Fibroblast of the aortic adventitia (primary cell): Measurements from ENCODE around the gene IGF2R. TPM values are rescaled to one million over a fixed set of nuclear protein-coding genes. Genes with fewer than 3 reads are reported as not detected.

ENCODE experiments used
- DNase-seq: peaks from one replicate; pipeline ENCODE4 v3.0.0-alpha.2; 2010; ENCODE audit warnings: low read depth
- H3K4me3 ChIP-seq: 2 replicates; pipeline ENCODE4 v1.5.1; 2011; ENCODE audit warnings: low read depth, mild to moderate bottlenecking, control low read depth, low read length, moderate library complexity
- total RNA-seq: library from RNA; depleted of rRNA; stranded (reverse); fragments of >200 nt; gene quantifications from 2 replicates; pipeline ENCODE4 v1.2.3, GENCODE V29; 2012; ENCODE audit warnings: low replicate concordance
- TF ChIP-seq, protein P1 (sequence below): IDR thresholded peaks from 2 replicates; pipeline ENCODE4 v1.5.1; 2011; ENCODE audit warnings: mild to moderate bottlenecking, low read length, control low read depth, inconsistent platforms; ENCODE audit not compliant: insufficient read depth

IGF2R gene
- total RNA-seq, 1 donor = 112 TPM

DNA sequence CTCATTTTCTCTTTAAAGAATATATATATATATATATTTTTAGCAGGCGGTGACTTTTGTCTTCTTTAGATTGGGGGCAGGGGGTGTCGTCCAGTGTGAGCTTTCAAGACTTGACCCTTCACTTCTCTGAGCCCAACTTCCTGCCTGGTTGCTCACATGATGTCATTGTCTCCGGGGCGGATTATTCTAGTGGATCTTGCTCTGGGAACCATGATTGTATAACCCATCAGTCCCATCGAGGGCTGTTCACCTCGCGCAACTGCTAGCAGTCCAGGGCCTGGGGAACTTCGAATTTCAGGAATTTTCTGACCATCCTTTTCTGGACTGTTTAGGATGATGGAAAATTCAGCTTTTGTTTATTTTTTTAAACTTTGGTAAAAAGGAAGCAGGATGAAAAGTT, 1.0 kb downstream of the IGF2R start:
- DNase-seq = peak; percentile 81
- H3K4me3 ChIP-seq = peak overlapping the region; percentile 78
- TF ChIP-seq, protein P1, sequence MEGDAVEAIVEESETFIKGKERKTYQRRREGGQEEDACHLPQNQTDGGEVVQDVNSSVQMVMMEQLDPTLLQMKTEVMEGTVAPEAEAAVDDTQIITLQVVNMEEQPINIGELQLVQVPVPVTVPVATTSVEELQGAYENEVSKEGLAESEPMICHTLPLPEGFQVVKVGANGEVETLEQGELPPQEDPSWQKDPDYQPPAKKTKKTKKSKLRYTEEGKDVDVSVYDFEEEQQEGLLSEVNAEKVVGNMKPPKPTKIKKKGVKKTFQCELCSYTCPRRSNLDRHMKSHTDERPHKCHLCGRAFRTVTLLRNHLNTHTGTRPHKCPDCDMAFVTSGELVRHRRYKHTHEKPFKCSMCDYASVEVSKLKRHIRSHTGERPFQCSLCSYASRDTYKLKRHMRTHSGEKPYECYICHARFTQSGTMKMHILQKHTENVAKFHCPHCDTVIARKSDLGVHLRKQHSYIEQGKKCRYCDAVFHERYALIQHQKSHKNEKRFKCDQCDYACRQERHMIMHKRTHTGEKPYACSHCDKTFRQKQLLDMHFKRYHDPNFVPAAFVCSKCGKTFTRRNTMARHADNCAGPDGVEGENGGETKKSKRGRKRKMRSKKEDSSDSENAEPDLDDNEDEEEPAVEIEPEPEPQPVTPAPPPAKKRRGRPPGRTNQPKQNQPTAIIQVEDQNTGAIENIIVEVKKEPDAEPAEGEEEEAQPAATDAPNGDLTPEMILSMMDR = no peak

- DNase-seq = no peak
- H3K4me3 ChIP-seq = peak overlapping the region; percentile 78
- TF ChIP-seq, protein P1 = no peak
Measured at GRCh38 chr6:159970659-159971063, 1.8 kb downstream of the IGF2R start.

GRCh38 chr6:159971341-159972178, 2.7 kb downstream of the IGF2R start:
- TF ChIP-seq, protein P1 = no peak
- no peak for DNase-seq
- no peak overlapping the region for H3K4me3 ChIP-seq

- no peak overlapping the region for H3K4me3 ChIP-seq
- TF ChIP-seq, protein P1 = no peak
- no peak for DNase-seq
Measured at GRCh38 chr6:159972506-159973268, 3.8 kb downstream of the IGF2R start.

- no peak overlapping the region for H3K4me3 ChIP-seq
- TF ChIP-seq, protein P1 = no peak
- peak; percentile 51 for DNase-seq
Measured at GRCh38 chr6:159973406-159973805, 4.5 kb downstream of the IGF2R start.

DNA sequence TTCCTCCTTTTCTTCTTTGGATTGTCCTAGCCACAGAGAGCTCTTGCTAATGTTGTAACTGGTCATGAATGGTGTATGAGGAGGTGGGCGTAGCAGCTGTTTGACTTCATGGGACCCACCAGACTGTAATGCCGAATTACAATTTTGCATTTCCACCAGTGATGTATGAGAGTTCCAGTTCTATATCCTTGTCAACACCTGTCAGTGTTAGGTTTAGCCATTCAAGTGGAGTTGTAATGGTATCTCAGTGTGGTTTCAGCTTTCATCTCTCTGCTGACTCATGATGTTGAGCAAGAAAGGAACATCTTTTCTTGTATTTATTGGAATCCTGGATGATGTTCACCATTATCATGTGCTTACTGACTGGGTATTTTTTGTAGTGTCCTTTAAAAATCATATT, 5.1 kb downstream of the IGF2R start:
- TF ChIP-seq, protein P1 = no peak
- DNase-seq = peak; percentile 66
- H3K4me3 ChIP-seq = no peak overlapping the region
